Epithelial cell of esophagus (primary cell): ENCODE data around the gene TGFBR2.

ENCODE experiments used
- DNase-seq: peaks from one replicate; pipeline ENCODE4 v3.0.0; 2010; ENCODE audit warnings: low read depth
- H3K4me3 ChIP-seq: 2 replicates; pipeline ENCODE4 v1.5.1; 2011; ENCODE audit warnings: mild to moderate bottlenecking, low read length, control low read depth
- CTCF ChIP-seq: IDR thresholded peaks from 2 replicates; pipeline ENCODE4 v1.5.1; 2011; ENCODE audit warnings: low read depth, mild to moderate bottlenecking, low read length, control low read depth, inconsistent platforms; ENCODE audit not compliant: insufficient read depth; ENCODE audit errors: missing control alignments

TGFBR2 gene

DNA sequence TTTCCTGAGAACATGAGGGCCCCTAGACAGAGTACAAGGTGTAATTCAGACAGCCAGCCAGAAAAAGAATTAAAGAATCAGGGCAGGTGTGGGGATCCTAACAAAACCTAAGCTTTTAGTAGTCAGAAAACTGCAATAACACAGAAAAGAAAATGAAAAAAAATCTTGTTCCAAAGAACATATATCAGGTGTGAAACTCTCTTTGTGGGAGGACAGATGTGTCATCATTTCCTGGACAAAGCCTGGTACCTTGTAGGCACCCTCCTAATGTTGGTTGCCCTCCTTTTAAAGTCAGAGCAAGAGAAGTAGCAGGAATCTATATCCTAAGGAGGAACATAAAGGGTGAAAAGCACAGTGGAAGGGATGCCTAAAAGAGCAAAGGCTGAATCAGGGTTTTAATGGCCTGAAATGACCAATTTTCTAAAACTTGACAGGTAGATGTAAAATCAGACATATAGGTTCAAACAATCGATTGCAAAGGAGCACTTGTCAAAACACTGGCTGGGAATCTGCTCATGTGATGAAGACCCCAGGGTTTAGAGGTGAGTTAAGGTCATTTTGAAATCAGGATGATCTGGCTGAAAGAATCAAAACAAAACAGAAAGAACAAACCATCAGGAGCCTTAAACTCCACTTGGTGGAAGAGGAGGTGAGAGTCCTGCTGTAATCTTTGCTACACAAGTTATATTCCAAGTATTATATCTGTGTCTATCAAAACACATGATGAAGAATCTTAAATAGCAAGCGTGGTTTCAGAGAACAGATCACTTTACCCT is 54.9 kb downstream of the TGFBR2 start:
- no peak overlapping the region for H3K4me3 ChIP-seq
- TF ChIP-seq CTCF: no peak
- no peak for DNase-seq

- H3K4me3 ChIP-seq: no peak overlapping the region
- TF ChIP-seq CTCF: no peak
- no peak for DNase-seq
Observed at GRCh38 chr3:30662836-30663235, 56.4 kb downstream of the TGFBR2 start.

DNA sequence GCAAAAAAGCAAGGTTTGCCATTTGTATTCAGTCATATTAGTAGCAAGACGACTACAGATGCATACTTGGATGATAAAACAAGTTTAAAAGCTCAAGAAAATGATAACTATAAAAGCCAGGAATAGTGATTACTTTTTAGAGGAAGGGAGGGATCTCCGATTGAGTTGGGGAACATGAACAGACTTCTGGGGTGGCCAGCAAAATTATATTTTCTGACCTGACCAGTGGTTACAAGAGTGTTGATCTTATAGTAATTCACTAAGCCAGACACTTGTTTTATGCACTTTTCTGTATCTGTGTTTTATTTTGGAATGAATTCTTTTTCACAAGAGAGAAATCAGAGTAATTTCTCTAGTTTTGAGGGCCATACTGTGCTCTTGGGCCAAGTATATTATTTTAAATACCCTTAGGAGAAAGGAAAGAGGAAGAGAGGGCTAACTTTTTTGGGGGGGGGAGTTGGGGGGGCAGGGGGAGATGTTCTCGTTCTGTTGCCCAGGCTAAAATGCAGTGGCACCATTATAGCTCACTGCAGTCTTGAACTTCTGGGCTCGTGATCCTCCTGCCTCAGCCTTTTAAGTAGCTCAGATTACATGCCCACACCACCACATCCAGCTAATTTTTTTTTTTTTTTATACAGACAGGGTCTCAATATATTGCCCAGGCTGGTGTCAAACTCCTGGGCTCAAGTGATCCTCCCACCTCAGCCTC is 57.3 kb downstream of the TGFBR2 start:
- DNase-seq: no peak
- no peak for TF ChIP-seq CTCF
- H3K4me3 ChIP-seq: no peak overlapping the region

- peak; percentile 29 for DNase-seq
- TF ChIP-seq CTCF: no peak
- no peak overlapping the region for H3K4me3 ChIP-seq
Observed at GRCh38 chr3:30664459-30664858, 58.1 kb downstream of the TGFBR2 start.

DNA sequence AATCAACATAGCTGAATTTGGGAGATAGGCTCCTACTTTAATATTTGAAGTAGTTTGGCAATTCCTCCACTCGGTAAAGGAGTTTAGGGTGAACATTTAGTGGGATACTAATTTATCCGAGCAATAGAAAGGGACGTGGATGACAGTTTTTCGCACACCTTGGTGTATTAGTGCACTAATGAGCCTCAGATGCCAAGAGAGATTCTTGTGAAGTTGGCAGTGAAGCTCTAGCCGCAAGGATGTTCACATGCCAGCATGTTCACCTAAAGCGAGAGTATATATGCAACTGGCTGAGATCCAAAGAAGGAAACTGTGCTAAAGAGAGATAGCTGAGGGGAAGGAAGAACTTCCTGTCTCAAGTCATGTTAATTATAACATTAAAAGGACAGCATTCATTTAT is 58.5 kb downstream of the TGFBR2 start:
- no peak for TF ChIP-seq CTCF
- peak; percentile 16 for DNase-seq
- H3K4me3 ChIP-seq: no peak overlapping the region

GRCh38 chr3:30665539-30665938 is 59.1 kb downstream of the TGFBR2 start:
- TF ChIP-seq CTCF: no peak
- DNase-seq: no peak
- H3K4me3 ChIP-seq: no peak overlapping the region
